ENCODE data around the gene PRMT7.

Gene PRMT7

DNA sequence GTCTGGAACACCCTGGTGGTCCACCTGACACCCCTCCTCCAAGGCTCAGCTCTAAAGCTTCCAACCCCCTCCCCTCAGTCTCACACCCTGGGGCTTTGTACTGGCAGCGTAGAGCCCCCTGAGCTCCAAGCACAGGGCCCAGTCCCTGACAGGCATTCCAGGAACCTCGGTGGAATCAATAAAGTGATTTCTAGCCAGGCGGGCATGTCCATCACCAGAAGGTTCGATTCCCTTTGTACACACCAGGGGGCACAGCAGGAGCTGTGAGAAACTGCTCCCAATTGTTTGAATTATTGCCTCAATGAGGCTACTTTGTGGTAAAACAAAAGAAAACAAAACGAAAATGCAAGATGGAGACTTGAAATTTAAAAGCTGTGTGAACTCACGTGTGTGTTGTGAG, 85.7 kb downstream of the PRMT7 start:
- DNase-seq (ENCODE audit: low read depth in 2 of 2) = peak; percentile 8 to 31

DNA sequence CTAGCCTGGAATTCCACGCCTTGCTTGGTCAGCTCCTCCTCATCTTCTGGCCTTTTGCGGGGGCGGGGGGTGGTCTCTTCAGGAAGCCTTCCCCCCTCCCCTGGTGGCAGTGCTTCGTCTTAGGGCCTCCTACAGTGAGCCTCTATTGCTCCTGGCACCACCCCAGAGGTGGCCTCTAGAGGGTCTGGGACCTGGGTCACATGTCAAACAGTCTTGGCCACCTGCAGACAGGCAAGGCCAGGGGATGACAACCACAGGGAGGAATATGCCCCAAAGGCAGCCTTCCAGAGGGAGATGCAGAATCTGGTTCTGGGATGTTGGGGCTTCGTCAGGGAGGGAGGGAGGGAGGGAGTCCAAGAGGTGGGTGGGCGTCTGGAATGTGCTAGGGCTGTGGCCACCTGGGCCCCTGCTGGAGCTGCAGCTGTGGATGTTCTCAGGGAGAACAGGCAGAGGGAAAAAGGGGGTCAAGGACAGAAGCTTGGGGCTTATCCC, 86.9 kb downstream of the PRMT7 start:
- DNase-seq (ENCODE audit: low read depth in 2 of 2) = no peak

- no peak for DNase-seq (ENCODE audit: low read depth in 2 of 2)
These were observed 88.6 kb downstream of the PRMT7 start for GRCh38 chr16:68399456-68399855.

- DNase-seq (ENCODE audit: low read depth in 2 of 2) = no peak
These were observed 89.5 kb downstream of the PRMT7 start for GRCh38 chr16:68400083-68400923.

GRCh38 chr16:68400924-68401460, 90.2 kb downstream of the PRMT7 start:
- no peak for DNase-seq (ENCODE audit: low read depth in 2 of 2)

- no peak for DNase-seq (ENCODE audit: low read depth in 2 of 2)
These were observed 91.3 kb downstream of the PRMT7 start for GRCh38 chr16:68401871-68402747.

DNA sequence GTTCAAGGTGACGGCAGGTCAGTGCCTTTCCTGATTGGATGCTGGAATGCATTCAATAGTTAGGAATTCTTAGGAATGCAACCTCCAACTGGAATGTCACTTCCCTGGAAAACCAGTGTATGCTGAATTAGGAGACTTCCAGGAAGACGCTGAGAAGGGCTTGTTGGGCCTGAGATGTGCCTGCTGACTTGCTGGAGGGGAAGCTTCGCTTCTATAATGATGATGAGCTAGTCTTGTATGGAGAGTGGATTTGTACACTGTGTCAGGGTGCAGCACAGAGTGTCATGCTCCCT, 91.9 kb downstream of the PRMT7 start:
- no peak for DNase-seq (ENCODE audit: low read depth in 2 of 2)

GRCh38 chr16:68403177-68403576, 92.4 kb downstream of the PRMT7 start:
- DNase-seq (ENCODE audit: low read depth in 2 of 2) = no peak

GRCh38 chr16:68403704-68404103, 92.9 kb downstream of the PRMT7 start:
- no peak for DNase-seq (ENCODE audit: low read depth in 2 of 2)

DNA sequence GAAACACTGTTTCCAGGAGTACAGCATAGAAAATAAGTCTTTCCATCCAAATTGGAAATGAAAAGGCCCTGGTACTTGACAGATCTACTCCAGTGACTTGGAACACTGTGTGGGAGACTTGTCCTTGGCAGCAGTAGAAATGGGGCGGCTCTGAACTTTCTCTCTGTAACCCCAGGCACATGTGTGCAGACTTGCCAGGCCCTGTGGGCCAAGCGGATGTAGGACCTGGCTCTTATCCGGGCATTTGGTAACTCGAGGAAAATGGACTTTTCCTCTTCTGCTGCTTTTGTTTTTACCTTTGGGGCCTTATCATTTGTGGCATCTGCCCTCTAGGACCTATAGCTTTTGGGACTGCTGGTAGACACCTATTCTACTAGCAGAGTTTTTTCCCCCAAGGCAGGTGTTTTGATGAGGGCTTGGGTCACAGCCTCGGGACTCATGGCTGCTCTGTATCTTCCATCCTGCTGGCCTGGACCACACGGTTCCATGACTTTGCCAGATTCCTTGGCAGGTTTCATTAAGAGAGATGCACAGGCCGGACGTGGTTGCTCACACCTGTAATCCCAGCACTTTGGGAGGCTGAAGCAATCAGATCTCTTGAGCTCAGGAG, 94.0 kb downstream of the PRMT7 start:
- no peak for DNase-seq (ENCODE audit: low read depth in 2 of 2)

GRCh38 chr16:68406458-68407152, 95.8 kb downstream of the PRMT7 start:
- DNase-seq (ENCODE audit: low read depth in 2 of 2) = no peak

All from stimulated activated CD8-positive, alpha-beta memory T cell treated with anti-CD3 and anti-CD28 coated beads, Interleukin-7, amount 100 ng/mL, for 1 hour (primary cell).